ENCODE data around the gene MYO7B. TPM values are rescaled to one million over a fixed set of nuclear protein-coding genes. Genes with fewer than 3 reads are reported as not detected.
A peak's percentile ranks its signal among the peaks of the same experiment; 100 is the strongest.

The MYO7B gene
- total RNA-seq, 1 donor from 2014 or later: 3.0 TPM

DNA sequence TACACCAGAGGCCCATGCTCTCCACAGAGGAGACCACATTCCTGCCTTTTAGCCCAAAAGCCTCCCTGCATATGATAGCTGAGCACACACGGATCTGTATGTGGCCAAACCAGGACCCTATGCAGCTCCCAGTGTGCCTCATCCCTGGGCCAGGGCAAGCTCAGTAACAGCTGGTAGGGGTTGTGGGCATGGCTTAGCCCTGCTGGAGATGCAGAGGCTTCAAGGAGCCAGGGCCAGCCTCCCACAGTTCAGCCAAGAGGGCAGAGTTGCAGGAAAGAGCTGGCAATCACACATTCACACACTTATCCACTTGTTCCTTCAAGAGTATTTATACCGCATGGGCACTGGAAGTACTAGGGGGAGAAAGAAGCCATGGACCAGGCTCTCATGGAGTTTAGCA, 141.4 kb downstream of the MYO7B start:
- ChIA-PET POLR2A (interaction anchor here (0.7 kb wide), 1 partner anchor 326 kb away, joined by 4 read pairs; no protein-coding TSS in a partner anchor), CTCF (no interaction called here)
- no peak overlapping the region for H3K4me3 Mint-ChIP-seq
- intact Hi-C loops (cut with micrococcal nuclease): no loop called here
- peaks cover 17% of the 10 kb centered on the region for H3K4me1 Mint-ChIP-seq
- no peak overlapping the region for H3K27ac Mint-ChIP-seq
- TF ChIP-seq, protein P1, sequence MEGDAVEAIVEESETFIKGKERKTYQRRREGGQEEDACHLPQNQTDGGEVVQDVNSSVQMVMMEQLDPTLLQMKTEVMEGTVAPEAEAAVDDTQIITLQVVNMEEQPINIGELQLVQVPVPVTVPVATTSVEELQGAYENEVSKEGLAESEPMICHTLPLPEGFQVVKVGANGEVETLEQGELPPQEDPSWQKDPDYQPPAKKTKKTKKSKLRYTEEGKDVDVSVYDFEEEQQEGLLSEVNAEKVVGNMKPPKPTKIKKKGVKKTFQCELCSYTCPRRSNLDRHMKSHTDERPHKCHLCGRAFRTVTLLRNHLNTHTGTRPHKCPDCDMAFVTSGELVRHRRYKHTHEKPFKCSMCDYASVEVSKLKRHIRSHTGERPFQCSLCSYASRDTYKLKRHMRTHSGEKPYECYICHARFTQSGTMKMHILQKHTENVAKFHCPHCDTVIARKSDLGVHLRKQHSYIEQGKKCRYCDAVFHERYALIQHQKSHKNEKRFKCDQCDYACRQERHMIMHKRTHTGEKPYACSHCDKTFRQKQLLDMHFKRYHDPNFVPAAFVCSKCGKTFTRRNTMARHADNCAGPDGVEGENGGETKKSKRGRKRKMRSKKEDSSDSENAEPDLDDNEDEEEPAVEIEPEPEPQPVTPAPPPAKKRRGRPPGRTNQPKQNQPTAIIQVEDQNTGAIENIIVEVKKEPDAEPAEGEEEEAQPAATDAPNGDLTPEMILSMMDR (IDR thresholded peaks at IDR 0.05): no peak
- H3K36me3 Mint-ChIP-seq (ENCODE audit: low read depth): no peaks in the 10 kb centered on the region
- H3K27me3 Mint-ChIP-seq: peaks cover 46% of the 10 kb centered on the region
- DNase-seq: no peak
- no peaks in the 10 kb centered on the region for H3K9me3 Mint-ChIP-seq
- ATAC-seq (ENCODE audit: low read depth): no peak

DNA sequence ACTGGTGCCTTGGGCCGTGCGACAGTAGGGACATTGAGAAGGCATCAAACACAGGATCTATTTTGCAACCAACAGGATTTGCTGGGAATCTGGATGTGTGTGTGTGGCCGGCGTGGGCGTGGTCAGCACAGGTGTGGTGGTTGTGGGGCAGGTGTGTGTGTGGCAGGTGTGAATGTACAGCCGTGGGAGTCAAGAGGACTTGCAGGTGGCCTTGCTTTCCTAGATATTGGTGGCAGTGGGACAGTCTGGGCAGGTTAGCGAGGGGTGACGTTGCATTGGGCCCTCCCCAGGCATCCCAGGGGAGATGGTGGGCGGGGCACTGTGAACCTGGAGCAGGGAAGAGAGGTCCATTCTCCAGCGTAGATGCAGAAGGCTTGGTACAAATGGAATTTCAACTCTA, 143.0 kb downstream of the MYO7B start:
- ChIA-PET CTCF (no interaction called here), POLR2A (no interaction called here)
- no peak overlapping the region for H3K27ac Mint-ChIP-seq
- DNase-seq (no peak), ATAC-seq (ENCODE audit: low read depth) (no peak)
- peaks cover 34% of the 10 kb centered on the region for H3K27me3 Mint-ChIP-seq
- intact Hi-C loops (cut with micrococcal nuclease): no loop called here
- no peaks in the 10 kb centered on the region for H3K9me3 Mint-ChIP-seq
- H3K4me1 Mint-ChIP-seq: peaks cover 17% of the 10 kb centered on the region
- no peaks in the 10 kb centered on the region for H3K36me3 Mint-ChIP-seq (ENCODE audit: low read depth)
- no peak overlapping the region for H3K4me3 Mint-ChIP-seq
- TF ChIP-seq, protein P1 (IDR thresholded peaks at IDR 0.05): no peak

DNA sequence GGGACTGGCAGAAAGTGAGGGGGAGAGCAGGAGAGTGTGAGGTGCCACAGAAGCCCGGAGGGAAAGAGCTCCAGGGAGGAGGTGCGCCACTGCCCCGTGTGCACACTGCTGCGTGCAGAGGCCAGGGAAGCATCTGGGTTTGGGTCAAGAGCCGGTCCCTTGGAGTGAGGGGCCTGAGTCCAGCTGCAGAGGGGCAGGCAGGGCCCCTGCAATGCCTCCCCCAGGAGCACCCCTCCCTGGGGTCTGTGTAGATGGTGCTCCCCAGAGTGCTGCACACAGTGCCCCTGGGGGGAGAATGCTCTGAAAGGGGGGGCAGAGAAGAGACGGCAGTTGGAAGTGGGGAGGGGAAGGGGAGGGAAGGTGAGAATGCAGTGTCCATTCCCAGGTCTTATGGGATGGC, 143.5 kb downstream of the MYO7B start:
- Mint-ChIP-seq H3K36me3 (ENCODE audit: low read depth) (no peaks in the 10 kb centered on the region), H3K27me3 (peaks cover 29% of the 10 kb centered on the region), H3K4me3 (no peak overlapping the region), H3K27ac (no peak overlapping the region), H3K9me3 (no peaks in the 10 kb centered on the region), H3K4me1 (peaks cover 17% of the 10 kb centered on the region)
- no peak for DNase-seq
- ChIA-PET POLR2A (no interaction called here), CTCF (no interaction called here)
- TF ChIP-seq, protein P1 (IDR thresholded peaks at IDR 0.05): no peak
- ATAC-seq (ENCODE audit: low read depth): no peak
- intact Hi-C loops (cut with micrococcal nuclease): no loop called here

DNA sequence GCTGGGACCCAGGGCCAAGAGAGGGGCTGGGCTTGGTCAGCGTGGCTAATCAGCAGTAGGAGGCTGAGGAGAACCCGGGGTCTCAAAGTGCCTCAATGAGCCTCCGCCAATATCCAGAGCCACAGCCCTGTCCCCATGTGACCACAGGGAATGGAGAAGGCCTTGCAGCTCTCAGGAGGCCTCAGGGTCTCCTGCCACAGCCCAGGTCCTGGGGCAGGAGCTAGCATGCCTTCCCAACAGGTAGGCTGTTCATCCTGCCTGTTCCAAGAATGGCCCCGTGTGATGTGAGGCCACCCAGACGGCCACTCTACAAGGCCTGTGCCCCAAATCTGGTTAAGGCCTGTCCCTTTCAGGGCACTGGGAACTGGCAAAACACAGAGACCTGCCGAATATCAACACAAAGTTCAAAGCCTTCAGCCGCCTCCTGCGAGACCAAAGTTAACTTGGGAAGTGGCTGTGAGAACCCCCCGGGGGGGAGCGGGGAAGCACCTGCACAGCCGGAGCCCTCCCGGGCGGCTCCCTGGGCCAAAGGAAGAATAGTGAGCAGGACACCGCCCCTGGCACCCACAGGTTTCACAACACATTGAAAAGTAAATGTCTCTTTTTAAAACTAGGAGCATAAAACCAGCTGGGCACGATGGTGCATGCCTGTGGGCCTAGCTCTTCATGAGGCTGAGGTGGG, 144.3 kb downstream of the MYO7B start:
- H3K27ac Mint-ChIP-seq: no peak overlapping the region
- no peaks in the 10 kb centered on the region for H3K9me3 Mint-ChIP-seq
- H3K4me1 Mint-ChIP-seq: peaks cover 12% of the 10 kb centered on the region
- no peak overlapping the region for H3K4me3 Mint-ChIP-seq
- TF ChIP-seq, protein P1 (IDR thresholded peaks at IDR 0.05): no peak
- ChIA-PET POLR2A (no interaction called here), CTCF (no interaction called here)
- no peaks in the 10 kb centered on the region for H3K36me3 Mint-ChIP-seq (ENCODE audit: low read depth)
- ATAC-seq (ENCODE audit: low read depth) (peak; percentile 28), DNase-seq (no peak)
- intact Hi-C loops (cut with micrococcal nuclease): no loop called here
- peaks cover 24% of the 10 kb centered on the region for H3K27me3 Mint-ChIP-seq

DNA sequence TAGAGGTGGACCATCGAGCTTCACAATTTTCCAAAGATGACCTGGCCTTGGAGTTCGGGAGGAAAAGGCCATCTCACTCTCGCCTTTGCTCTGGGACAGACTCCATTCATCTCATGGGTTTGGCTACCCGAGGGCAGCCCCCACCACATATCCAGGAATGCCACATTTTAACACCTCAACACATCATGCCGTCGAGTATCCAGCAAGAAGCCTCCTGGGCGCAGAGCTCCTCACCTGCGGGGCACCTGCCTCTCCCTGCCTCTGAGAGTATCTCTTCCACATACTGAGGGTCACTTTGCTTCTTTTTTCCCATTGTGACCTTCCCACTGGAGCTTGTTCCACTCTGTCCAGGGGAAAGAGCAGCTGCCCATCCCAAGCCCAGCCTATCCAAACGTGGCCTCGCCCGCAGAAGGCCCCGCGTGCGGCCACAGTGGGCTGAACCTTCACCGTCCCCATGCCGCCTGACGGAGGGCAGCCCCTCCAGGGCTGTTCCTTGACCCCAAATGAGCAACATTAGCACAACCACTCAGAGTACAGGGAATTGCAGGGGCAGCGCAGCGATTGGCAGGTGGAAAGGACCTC, 145.3 kb downstream of the MYO7B start:
- no peak overlapping the region for H3K27ac Mint-ChIP-seq
- peaks cover 9% of the 10 kb centered on the region for H3K4me1 Mint-ChIP-seq
- H3K36me3 Mint-ChIP-seq (ENCODE audit: low read depth): no peaks in the 10 kb centered on the region
- intact Hi-C loops (cut with micrococcal nuclease): no loop called here
- ChIA-PET POLR2A (no interaction called here), CTCF (no interaction called here)
- DNase-seq: no peak
- no peak overlapping the region for H3K4me3 Mint-ChIP-seq
- TF ChIP-seq, protein P1 (IDR thresholded peaks at IDR 0.05): no peak
- H3K27me3 Mint-ChIP-seq: peaks cover 20% of the 10 kb centered on the region
- ATAC-seq (ENCODE audit: low read depth): no peak
- no peaks in the 10 kb centered on the region for H3K9me3 Mint-ChIP-seq

Measured in activated B cell treated with CpG ODN at 0.5 μM for 24 hours (primary cell).